Posterior vena cava (tissue), 2 donors: ENCODE measurements around the gene HEPH. TPM values are rescaled to one million over a fixed set of nuclear protein-coding genes. Genes with fewer than 3 reads are reported as not detected.
"Not testable (repeated sequence)": the region's sequence is repeated elsewhere in the genome, so short reads cannot be mapped to it uniquely, and the experiment has no call there.

Experiments
- DNase-seq: peaks from one replicate; pipeline ENCODE4 v3.0.0-alpha.2; 2020; ENCODE audit warnings: low spot score
- intact Hi-C, 2 donors: fragments of 100-400 bp; cut with DNase I; formaldehyde crosslinking; loops; one replicate each; pipeline versions ENCODE4 v1.14.1 to v1.14.2; 2022 to 2023
- long read RNA-seq, 2 donors: library from polyadenylated mRNA; unstranded; transcript quantifications; one replicate each; pipeline ENCODE4 v2.0.0, GENCODE V29; 2020 to 2021
- total RNA-seq, 2 donors: library from RNA; stranded (reverse); fragmentation: NEBNext Ultra II Directional; extraction: Animal tissue kit (Norgen Biotek cat#: 25700); gene quantifications; one replicate each; pipeline ENCODE4 v1.2.1, GENCODE V29; 2021
- donor health status: DM: yes; HTN: yes; CAD: no.
- donor health status: DM: yes; HTN: yes; CAD: no.

HEPH gene, protein sequence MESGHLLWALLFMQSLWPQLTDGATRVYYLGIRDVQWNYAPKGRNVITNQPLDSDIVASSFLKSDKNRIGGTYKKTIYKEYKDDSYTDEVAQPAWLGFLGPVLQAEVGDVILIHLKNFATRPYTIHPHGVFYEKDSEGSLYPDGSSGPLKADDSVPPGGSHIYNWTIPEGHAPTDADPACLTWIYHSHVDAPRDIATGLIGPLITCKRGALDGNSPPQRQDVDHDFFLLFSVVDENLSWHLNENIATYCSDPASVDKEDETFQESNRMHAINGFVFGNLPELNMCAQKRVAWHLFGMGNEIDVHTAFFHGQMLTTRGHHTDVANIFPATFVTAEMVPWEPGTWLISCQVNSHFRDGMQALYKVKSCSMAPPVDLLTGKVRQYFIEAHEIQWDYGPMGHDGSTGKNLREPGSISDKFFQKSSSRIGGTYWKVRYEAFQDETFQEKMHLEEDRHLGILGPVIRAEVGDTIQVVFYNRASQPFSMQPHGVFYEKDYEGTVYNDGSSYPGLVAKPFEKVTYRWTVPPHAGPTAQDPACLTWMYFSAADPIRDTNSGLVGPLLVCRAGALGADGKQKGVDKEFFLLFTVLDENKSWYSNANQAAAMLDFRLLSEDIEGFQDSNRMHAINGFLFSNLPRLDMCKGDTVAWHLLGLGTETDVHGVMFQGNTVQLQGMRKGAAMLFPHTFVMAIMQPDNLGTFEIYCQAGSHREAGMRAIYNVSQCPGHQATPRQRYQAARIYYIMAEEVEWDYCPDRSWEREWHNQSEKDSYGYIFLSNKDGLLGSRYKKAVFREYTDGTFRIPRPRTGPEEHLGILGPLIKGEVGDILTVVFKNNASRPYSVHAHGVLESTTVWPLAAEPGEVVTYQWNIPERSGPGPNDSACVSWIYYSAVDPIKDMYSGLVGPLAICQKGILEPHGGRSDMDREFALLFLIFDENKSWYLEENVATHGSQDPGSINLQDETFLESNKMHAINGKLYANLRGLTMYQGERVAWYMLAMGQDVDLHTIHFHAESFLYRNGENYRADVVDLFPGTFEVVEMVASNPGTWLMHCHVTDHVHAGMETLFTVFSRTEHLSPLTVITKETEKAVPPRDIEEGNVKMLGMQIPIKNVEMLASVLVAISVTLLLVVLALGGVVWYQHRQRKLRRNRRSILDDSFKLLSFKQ
- total RNA-seq = 10 to 100 TPM; 22.2 to 54.0 TPM
- long read RNA-seq, donor 1, full-length matches to known transcripts = 3 of 22 reads
- long read RNA-seq, donor 1, partial matches to known transcripts = 10 of 22 reads
- long read RNA-seq, donor 1, other reads (novel, unspliced or antisense) = 9 of 22 reads
- long read RNA-seq, donor 2, partial matches to known transcripts = 10 of 13 reads
- long read RNA-seq, donor 2, other reads (novel, unspliced or antisense) = 3 of 13 reads

DNA sequence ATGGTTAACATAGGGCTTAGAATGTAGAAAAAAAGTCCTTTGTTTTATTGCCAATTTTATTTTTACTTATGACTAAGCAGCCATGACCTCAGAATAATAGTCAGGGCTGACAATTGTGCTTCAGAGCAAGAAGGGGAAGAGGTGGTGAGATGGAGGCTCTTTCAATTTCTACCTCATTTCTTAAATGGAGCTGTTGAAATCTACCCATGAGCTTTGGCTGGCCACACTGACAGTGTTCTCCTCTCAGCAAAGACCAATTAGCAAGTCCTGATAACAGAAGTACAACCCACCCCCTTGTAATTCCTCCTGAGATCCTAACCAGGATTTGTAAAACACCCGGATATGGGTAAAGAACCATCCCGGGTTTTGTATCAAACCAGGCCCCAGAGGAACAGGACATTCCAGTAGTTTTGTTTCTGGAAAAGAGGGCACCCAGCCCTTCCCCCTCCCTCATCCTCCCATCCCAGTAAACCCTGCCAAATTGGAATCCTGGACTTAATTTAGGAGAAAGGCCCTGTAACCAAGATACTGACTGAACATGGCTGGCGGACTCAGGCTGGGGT lies at the start of gene HEPH:
Gene HEPH, plus strand, starts transcription at position 399 of the 563 bp plus-strand sequence. CDS start 6,324 bp downstream, outside the sequence.
- no peak for DNase-seq
- intact Hi-C loops = no loop called here

- intact Hi-C loops, DNase-seq: not testable (repeated sequence)
These were observed 45.3 kb upstream of the HEPH start for GRCh38 chrX:66118722-66119121.

DNA sequence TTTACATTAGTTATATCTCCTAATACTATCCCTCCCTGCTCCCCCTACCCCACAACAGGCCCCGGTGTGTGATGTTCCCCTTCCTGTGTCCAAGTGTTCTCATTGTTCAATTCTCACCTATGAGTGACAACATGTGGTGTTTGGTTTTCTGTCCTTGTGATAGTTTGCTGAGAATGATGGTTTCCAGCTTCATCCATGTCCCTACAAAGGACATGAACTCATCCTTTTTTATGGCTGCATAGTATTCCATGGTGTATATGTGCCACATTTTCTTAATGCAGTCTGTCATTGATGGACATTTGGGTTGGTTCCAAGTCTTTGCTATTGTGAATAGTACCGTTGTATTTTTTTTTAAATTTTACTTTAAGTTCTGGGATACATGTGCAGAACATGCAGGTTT lies 42.7 kb upstream of the HEPH start:
- DNase-seq, intact Hi-C loops: not testable (repeated sequence)

DNA sequence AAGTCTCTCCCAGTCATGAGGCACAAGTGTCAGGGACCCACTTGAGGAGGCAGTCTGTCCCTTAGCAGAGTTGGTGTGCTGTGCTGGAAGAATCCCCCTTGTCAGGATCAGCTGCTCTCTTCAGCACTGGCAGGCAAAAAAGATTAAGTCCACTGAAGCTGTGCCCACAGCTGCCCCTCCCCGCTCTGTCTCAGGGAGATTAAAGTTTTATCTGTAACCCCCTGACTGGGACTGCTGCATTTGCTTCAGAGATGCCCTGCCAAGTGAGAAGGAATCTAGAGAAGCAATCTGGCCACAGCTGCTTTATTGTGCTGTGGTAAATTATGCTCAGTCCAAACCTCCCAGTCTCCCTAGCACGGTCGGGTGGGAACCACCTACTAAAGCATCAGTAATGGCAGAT lies 37.4 kb upstream of the HEPH start:
- DNase-seq = no peak
- intact Hi-C loops = no loop called here

DNA sequence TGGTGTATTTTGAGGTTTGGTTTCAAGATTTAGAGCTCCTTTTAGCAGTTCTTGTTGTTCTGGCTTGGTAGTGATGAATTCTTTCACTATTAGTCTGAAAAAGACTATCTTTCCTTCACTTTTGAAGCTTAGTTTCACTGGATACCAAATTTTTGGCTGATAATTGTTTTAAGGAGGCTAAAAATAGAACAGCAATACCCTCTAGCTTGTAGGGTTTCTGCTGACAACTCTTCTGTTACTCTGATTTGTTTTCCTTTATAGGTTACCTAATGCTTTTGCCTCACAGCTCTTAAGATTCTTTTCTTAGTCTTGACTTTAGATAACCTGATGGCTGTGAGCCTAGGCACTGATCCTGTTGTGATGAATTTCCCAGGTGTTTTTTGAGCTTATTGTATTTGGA lies 33.6 kb upstream of the HEPH start:
- DNase-seq = no peak
- intact Hi-C loops = no loop called here

- intact Hi-C loops, DNase-seq: not testable (repeated sequence)
These were observed 28.8 kb upstream of the HEPH start for GRCh38 chrX:66135284-66135683.

- intact Hi-C loops = no loop called here
- no peak for DNase-seq
These were observed 21.7 kb upstream of the HEPH start for GRCh38 chrX:66142351-66142750.

DNA sequence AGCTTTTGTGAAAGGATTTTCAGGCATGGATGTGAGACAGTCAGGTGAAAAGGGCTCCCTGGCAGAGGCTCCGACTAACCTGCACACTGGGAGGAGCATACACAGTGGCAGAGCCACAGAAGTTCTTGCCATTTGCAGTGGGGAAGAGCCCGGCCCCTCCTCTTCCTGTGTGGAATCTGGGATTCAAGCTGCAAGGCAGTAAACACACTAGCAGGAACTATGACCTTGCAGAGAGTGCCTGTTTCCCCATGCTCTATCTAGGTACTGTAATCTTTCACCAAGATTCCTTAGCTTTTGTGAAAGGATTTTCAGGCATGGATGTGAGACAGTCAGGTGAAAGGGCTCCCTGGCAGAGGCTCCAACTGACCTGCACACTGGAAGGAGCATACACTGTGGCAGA lies 19.8 kb upstream of the HEPH start:
- intact Hi-C loops = no loop called here

GRCh38 chrX:66149519-66149918 lies 14.5 kb upstream of the HEPH start:
- no peak for DNase-seq
- intact Hi-C loops = no loop called here

More for the DNA sequence above, 19.8 kb upstream of the HEPH start:
- DNase-seq = no peak

- intact Hi-C loops = no loop called here
These were observed 13.9 kb upstream of the HEPH start for GRCh38 chrX:66150163-66150562.

DNA sequence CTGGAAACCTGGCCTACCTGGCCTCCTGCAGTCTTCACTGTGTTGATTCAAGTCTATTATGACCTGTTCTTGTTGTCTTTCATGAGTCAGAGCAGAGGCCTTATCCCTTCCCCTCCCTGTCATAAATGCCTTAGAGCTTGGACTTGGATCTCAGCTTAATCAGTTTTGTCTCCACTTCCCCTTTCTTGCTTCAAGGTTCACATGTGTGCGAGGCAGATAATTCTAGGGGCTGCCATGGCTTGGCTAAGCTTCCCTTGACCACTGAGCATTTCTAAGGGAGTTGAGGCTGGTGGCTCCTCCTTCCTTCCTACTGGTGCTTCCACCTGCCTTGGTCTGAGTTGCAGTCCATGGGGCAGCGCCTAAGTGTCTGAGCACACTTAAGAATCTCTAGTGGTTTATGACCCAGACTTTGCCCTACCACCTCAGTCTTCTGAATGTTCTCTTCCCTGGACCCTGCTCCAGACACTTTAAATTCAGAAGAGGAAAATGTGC lies 1.7 kb upstream of the HEPH start:
- intact Hi-C loops = no loop called here

More at GRCh38 chrX:66150163-66150562, 13.9 kb upstream of the HEPH start:
- no peak for DNase-seq

DNA sequence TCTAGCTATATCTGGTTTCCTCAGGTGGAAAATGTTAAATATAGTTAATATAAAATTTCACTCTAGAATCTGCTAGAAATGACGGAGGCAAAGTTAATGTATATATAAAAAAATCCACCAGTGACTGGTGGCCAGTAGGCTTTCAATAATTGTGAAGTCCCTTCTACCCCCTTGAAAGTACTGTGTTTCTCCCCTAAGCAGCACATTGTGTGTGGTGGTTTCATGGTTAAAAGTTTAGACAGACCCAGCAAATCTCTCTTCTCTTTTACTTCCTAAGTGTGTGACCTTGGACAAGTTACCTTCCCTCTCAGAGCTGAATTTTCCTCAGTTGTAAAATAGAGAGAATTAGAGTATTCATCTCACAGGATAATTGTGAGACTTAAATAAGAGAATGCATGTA lies 600 bp upstream of the HEPH start:
- intact Hi-C loops = no loop called here
- no peak for DNase-seq

More for the DNA sequence above, 1.7 kb upstream of the HEPH start:
- no peak for DNase-seq

- DNase-seq = no peak
- intact Hi-C loops = no loop called here
These were observed 423 bp downstream of the HEPH start for GRCh38 chrX:66164470-66164869.

DNA sequence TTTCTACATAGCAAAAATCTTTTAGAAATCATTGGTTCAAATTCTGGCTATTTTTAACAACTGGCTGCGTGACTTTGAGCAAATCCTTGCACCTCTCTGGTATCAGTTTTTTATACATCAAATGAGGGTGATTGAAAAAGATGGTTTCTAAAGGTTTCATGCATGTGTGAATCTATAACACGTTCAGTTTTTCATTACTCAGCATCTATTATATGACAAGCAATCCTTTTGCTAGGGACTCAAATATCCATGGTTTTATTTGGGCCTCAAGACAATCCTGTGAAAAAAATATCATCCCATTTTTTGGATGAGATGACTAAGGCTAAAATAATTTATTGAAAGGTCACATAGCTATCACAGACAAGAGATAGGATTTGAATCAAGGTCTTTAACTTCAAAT lies 884 bp downstream of the HEPH start:
- DNase-seq = no peak
- intact Hi-C loops = loop anchor here in 1 of 2 donors (5.0 kb wide), 1 partner anchor 183 kb away; no protein-coding TSS in a partner anchor

- DNase-seq = no peak
- intact Hi-C loops = loop anchor here in 1 of 2 donors (5.0 kb wide), 1 partner anchor 184 kb away; no protein-coding TSS in a partner anchor
These were observed 2.6 kb downstream of the HEPH start for GRCh38 chrX:66166671-66167070.

DNA sequence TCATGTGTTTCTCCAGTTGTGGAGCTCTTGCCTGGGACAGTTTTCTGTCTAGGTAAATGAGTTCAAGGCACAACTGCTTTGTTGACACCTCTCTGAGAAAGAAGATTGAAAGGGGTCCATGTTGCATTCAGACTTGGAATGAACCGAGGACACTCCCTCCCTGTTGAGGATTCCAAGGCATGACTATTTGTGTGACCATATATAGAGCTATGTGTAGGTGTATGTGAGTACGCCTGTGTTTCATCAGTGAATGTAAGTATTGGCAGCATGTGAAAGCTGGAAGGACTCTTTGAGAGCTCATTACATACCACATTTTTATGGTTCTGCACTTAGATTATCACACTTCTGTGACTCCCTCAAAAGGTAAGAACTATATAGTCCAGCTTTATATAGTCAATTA lies 3.4 kb downstream of the HEPH start:
- DNase-seq = no peak
- intact Hi-C loops = loop anchor here in 1 of 2 donors (5.0 kb wide), 1 partner anchor 185 kb away; no protein-coding TSS in a partner anchor

GRCh38 chrX:66176134-66176533 lies 12.1 kb downstream of the HEPH start:
- intact Hi-C loops = no loop called here
- DNase-seq = no peak

- intact Hi-C loops = no loop called here
- no peak for DNase-seq
These were observed 27.5 kb downstream of the HEPH start for GRCh38 chrX:66191563-66191962.

DNA sequence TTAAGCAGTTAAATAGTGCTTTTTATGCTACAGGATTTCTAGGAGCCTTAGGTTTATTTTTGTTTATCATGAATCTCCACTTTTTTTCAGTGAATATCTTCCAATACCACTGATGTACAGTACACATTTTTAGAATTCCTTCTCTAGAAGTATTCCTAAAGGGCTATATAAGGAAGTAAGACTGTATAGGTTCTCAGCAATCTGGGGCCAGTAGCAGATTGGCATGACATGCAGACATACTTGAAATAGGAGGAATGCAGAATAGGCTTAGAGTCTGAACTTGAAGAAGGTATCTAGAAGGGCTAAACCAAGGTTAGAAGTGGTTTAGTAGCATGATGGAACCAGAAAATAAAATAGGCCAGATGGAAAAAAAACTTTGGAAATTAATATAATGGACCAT lies 29.8 kb downstream of the HEPH start:
- intact Hi-C loops = no loop called here
- DNase-seq = no peak
